K562 (cell line): Measurements from ENCODE around the gene CBL. TPM values are rescaled to one million over a fixed set of nuclear protein-coding genes. Genes with fewer than 3 reads are reported as not detected.

ENCODE experiments used
- CAMTA2 ChIP-seq: fragments of 250-450 bp; sonication (Bioruptor Pico); conservative IDR thresholded peaks from 2 replicates; pipeline ENCODE4 v1.5.1; 2022
- DACH1 ChIP-seq: fragments of 450-650 bp; IDR thresholded peaks from 2 replicates; pipeline ENCODE4 v1.6.1; 2018; ENCODE audit not compliant: partially characterized antibody
- EHMT2 ChIP-seq: fragments of 450-650 bp; IDR thresholded peaks from 2 replicates; pipeline ENCODE4 v1.6.1; 2018; ENCODE audit warnings: antibody characterized with exemption
- MAFG ChIP-seq: fragments of 450-650 bp; conservative IDR thresholded peaks from 2 replicates; pipeline ENCODE4 v1.6.1; 2016; ENCODE audit warnings: missing genetic modification characterization, missing compliant biosample characterization
- MTA1 ChIP-seq: fragments of 450-650 bp; IDR thresholded peaks from 2 replicates; pipeline ENCODE4 v1.6.1; 2017; ENCODE audit warnings: borderline replicate concordance
- POLR2B ChIP-seq: fragments of 450-650 bp; IDR thresholded peaks from 2 replicates; pipeline ENCODE4 v1.6.1; 2018; ENCODE audit warnings: low read depth; ENCODE audit not compliant: partially characterized antibody
- RB1 ChIP-seq: fragments of 450-650 bp; IDR thresholded peaks from 2 replicates; pipeline ENCODE4 v1.6.1; 2017; ENCODE audit warnings: low read depth, mild to moderate bottlenecking
- RBM15 ChIP-seq: fragments of 200-400 bp; formaldehyde crosslinking; IDR thresholded peaks from 2 replicates; pipeline ENCODE4 v1.6.1; 2018; ENCODE audit warnings: mild to moderate bottlenecking, low read length, moderate library complexity; ENCODE audit not compliant: insufficient read depth
- SIX5 ChIP-seq, 2 experiments: IDR thresholded peaks; 2 replicates each; pipeline ENCODE4 v1.6.1; 2011; ENCODE audit warnings: low read length in 2 of 2, borderline replicate concordance in 1 of 2, low read depth in 1 of 2, mild to moderate bottlenecking in 1 of 2, moderate library complexity in 1 of 2; ENCODE audit not compliant: insufficient read depth in 1 of 2
- SMAD1 ChIP-seq: fragments of 150-350 bp; IDR thresholded peaks from 2 replicates; pipeline ENCODE4 v1.6.1; 2014; ENCODE audit warnings: low read length, low read depth; ENCODE audit not compliant: partially characterized antibody
- ZBED1 ChIP-seq: IDR thresholded peaks from 2 replicates; pipeline ENCODE4 v1.6.1; 2014
- ZBTB1 ChIP-seq: sonication (generic); formaldehyde crosslinking; IDR thresholded peaks from 2 replicates; pipeline ENCODE4 v1.8.1; 2023; ENCODE audit warnings: missing genetic modification reagents, low read depth, mild to moderate bottlenecking, borderline replicate concordance
- ZKSCAN3 ChIP-seq: fragments of 250-450 bp; sonication (Bioruptor Pico); IDR thresholded peaks from 2 replicates; pipeline ENCODE4 v1.4.0; 2020
- ZNF3 ChIP-seq: fragments of 250-450 bp; sonication (Bioruptor Pico); IDR thresholded peaks from 2 replicates; pipeline ENCODE4 v1.5.0; 2021; ENCODE audit warnings: mild to moderate bottlenecking, moderate library complexity
- polyA plus RNA-seq, 8 experiments: library from polyadenylated mRNA; depleted of rRNA in 4 of 8; stranded (reverse) in 5 of 8; unstranded in 3 of 8; fragments of >200 nt; fragmentation: Nextera tagmentation in 2 of 8; fragmentation: Illumina TruSeq in 1 of 8; extraction: Ambion mirVana in 2 of 8; extraction: Trizol in 1 of 8; gene quantifications; 2 replicates each; pipeline versions ENCODE4 v1.2.1 to v1.2.3, GENCODE V29; 2011 to 2014; ENCODE audit warnings: inconsistent platforms in 1 of 8, missing spikeins in 1 of 8
- total RNA-seq, 7 experiments: library from RNA; depleted of rRNA in 6 of 7; stranded (reverse); fragments of >200 nt in 6 of 7; fragmentation: Illumina TruSeq in 2 of 7; extraction: Trizol in 2 of 7; gene quantifications; 2 replicates each; pipeline versions ENCODE4 v1.2.1 to v1.2.3, GENCODE V29; 2011 to 2021; ENCODE audit warnings: low replicate concordance in 1 of 7
- TF ChIP-seq, protein P1 (sequence below): fragments of 250-450 bp; sonication (Bioruptor Pico); IDR thresholded peaks from 2 replicates; pipeline ENCODE4 v1.9.0; 2021; ENCODE audit warnings: mild to moderate bottlenecking, inconsistent platforms
- TF ChIP-seq, protein P2 (sequence below): IDR thresholded peaks from 3 replicates; pipeline ENCODE4 v1.6.1; 2011; ENCODE audit warnings: borderline replicate concordance, mild to moderate bottlenecking; ENCODE audit not compliant: insufficient read length, insufficient read depth
- TF ChIP-seq, protein P3 (sequence below): fragments of 450-650 bp; IDR thresholded peaks from 2 replicates; pipeline ENCODE4 v1.6.1; 2018; ENCODE audit not compliant: partially characterized antibody

The CBL gene
- total and polyA plus RNA-seq, 9 of the 15 experiments (the other 6 are each of a cell fraction or from before 2014, with no cell fraction given): 3.2 to 24.9 (median 9.9) TPM

DNA sequence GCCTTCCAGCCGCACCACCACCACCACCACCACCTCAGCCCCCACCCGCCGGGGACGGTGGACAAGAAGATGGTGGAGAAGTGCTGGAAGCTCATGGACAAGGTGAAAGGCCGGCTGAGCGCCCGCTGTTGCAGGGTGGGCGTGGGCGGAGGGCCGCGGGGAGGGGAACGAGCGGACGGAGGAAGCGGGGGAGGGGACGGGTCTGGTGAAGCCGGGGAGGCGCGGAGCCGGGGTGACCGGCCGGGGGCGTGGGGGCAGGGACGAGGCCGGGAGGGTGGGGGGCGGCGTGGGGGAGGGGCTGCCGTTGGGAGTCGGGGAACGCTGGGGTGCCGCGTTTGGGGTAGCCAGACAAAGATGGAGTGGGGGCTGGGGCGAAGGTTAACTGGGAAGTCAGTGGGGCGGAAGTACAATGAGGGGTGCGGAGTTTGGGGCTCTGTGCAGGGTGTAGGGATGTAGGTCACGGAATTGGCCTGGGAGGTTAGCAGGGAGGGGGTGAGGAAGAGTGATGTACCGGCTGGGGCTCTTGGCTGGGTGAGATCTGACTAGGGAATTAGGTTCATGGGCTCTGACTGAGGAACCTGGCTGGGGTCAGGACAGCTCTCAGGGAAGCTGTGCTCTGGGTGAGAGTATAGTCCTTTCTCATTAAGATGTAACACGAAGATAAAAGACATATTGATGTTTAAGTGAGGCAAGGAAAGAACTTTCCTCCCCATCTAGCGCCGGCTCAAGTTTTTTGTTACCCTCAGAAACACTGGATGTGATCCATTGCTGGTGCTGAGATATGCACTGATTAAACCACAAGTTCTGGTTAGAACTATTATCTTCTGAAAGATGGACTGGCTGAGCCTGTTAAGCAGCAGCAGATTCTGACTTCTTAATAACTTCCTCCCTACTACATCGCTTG is 624 bp downstream of the CBL start (continued):
- TF ChIP-seq, protein P1, sequence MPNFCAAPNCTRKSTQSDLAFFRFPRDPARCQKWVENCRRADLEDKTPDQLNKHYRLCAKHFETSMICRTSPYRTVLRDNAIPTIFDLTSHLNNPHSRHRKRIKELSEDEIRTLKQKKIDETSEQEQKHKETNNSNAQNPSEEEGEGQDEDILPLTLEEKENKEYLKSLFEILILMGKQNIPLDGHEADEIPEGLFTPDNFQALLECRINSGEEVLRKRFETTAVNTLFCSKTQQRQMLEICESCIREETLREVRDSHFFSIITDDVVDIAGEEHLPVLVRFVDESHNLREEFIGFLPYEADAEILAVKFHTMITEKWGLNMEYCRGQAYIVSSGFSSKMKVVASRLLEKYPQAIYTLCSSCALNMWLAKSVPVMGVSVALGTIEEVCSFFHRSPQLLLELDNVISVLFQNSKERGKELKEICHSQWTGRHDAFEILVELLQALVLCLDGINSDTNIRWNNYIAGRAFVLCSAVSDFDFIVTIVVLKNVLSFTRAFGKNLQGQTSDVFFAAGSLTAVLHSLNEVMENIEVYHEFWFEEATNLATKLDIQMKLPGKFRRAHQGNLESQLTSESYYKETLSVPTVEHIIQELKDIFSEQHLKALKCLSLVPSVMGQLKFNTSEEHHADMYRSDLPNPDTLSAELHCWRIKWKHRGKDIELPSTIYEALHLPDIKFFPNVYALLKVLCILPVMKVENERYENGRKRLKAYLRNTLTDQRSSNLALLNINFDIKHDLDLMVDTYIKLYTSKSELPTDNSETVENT (CRISPR knock-in tag): no peak
- TF ChIP-seq, protein P2, sequence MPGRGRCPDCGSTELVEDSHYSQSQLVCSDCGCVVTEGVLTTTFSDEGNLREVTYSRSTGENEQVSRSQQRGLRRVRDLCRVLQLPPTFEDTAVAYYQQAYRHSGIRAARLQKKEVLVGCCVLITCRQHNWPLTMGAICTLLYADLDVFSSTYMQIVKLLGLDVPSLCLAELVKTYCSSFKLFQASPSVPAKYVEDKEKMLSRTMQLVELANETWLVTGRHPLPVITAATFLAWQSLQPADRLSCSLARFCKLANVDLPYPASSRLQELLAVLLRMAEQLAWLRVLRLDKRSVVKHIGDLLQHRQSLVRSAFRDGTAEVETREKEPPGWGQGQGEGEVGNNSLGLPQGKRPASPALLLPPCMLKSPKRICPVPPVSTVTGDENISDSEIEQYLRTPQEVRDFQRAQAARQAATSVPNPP: no peak
- TF ChIP-seq SIX5 (IDR thresholded peaks at IDR 0.05; ENCODE audit: borderline replicate concordance in 1 of 2, insufficient read depth in 1 of 2, low read depth in 1 of 2, low read length in 2 of 2) (no peak), ZKSCAN3 (CRISPR knock-in tag) (no peak), RBM15 (no peak), ZBTB1 (CRISPR knock-in tag) (no peak), DACH1 (no peak), MTA1 (no peak), ZNF3 (CRISPR knock-in tag) (no peak), SMAD1 (no peak), MAFG (tag) (no peak), ZBED1 (no peak), EHMT2 (no peak), POLR2B (peak; percentile 33), CAMTA2 (CRISPR knock-in tag) (no peak), RB1 (peak; percentile 30; the same call in 1 of the 2 replicates)
- TF ChIP-seq, protein P3, sequence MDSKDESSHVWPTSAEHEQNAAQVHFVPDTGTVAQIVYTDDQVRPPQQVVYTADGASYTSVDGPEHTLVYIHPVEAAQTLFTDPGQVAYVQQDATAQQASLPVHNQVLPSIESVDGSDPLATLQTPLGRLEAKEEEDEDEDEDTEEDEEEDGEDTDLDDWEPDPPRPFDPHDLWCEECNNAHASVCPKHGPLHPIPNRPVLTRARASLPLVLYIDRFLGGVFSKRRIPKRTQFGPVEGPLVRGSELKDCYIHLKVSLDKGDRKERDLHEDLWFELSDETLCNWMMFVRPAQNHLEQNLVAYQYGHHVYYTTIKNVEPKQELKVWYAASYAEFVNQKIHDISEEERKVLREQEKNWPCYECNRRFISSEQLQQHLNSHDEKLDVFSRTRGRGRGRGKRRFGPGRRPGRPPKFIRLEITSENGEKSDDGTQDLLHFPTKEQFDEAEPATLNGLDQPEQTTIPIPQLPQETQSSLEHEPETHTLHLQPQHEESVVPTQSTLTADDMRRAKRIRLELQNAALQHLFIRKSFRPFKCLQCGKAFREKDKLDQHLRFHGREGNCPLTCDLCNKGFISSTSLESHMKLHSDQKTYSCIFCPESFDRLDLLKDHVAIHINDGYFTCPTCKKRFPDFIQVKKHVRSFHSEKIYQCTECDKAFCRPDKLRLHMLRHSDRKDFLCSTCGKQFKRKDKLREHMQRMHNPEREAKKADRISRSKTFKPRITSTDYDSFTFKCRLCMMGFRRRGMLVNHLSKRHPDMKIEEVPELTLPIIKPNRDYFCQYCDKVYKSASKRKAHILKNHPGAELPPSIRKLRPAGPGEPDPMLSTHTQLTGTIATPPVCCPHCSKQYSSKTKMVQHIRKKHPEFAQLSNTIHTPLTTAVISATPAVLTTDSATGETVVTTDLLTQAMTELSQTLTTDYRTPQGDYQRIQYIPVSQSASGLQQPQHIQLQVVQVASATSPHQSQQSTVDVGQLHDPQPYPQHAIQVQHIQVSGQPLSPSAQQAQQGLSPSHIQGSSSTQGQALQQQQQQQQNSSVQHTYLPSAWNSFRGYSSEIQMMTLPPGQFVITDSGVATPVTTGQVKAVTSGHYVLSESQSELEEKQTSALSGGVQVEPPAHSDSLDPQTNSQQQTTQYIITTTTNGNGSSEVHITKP: no peak
